RCC 7860 (cell line): Measurements from ENCODE around the gene PLCL2.

Source experiments
- DNase-seq: peaks from one replicate; pipeline ENCODE4 v3.0.0-alpha.2; 2015; ENCODE audit warnings: low spot score
- FAIRE-seq: peaks from 2 replicates; lab custom pipeline; 2012; peaks lifted over from hg19 to GRCh38; lab: Jason Lieb, UNC

The PLCL2 gene

DNA sequence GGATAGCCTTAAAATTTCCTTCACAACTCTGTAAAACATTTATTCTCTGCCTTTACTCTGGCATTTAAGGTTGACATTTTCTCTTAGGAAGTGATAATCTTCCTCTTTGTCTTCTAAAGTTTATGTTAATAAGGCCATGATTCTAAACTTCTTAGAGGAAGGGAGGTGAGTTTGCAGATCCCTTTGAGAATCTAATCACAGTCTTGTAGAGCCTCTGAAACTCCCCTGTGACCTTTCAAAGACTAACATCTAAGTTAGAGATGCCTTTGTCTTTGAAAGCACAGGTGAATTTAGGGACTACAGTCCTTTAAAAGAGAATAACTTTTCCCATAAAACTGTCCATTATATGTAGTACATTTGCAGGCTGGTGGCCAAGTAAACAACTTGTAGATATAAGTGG is 115.1 kb downstream of the PLCL2 start:
- DNase-seq (no peak), FAIRE-seq (no peak)

DNA sequence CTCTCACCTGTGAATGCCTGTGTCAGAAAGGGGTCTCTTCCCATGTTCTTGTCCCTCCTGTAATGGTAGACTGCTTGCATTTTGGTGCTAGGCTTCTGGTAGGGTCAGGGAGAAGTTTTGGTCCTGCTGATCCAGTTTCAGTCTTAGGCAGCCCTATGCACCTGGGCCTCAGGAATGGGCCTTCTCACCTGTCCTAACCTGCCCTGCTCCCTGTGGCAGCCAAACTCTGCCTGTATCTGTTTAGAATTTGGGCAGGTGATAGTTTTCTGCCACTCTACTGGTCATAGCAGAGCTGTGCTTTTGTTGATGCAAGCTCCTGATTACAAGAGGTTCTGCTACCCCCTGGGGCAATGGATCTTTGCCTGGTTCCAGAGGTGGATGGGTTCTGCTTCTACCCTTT is 118.7 kb downstream of the PLCL2 start:
- FAIRE-seq (no peak), DNase-seq (no peak)

DNA sequence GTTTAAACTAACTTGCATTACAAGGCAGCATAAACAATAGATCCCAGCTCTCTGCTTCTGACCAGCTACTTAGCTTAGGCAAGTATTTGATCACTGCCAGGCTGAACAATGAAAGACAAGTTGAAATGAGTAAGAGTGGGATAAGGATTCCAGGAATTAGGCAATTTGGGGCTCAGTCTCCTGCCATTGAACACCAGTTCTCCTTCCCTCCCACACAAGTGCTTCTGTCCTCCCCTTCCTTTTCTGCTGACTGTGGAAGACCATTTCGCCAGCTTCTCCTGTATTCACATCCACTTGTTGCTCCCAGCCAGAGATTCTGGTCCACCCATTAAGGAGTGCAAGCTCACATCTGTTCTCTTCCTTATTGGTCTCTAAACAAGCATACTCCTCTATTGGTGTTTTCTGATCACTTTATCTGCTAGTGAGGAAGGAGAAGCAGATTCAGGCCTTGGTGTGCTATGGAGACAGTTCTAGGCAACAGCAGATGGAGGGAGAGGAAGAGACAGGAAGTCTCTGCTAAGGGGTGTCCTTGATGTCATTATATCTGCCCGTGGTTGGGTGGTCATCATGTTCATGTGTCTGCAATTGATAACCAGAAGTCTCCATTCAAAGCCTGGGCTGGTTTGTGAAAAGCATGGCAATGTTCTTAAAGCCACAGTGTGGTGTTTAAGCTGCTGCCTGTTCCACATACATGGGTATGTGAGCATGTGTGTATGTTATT is 121.5 kb downstream of the PLCL2 start:
- DNase-seq (no peak), FAIRE-seq (no peak)

DNA sequence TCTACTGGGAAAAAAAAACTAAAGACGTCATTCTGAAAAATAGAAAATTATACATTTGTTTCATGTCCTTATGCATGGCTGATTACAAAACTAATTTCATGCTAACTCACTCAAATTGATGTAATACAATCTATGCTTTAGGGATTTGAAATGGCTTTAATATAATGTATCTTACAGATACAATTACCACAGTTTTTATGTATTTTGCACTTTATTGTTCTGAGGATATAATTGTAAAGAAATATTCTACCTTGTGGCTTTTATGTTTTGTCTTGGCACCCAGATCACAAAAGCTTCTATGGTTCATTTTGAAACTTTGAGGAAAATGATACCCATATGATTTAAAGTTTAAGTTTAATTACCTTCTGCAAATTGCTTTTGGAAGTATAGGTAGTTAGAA is 122.5 kb downstream of the PLCL2 start:
- FAIRE-seq (no peak), DNase-seq (no peak)

DNA sequence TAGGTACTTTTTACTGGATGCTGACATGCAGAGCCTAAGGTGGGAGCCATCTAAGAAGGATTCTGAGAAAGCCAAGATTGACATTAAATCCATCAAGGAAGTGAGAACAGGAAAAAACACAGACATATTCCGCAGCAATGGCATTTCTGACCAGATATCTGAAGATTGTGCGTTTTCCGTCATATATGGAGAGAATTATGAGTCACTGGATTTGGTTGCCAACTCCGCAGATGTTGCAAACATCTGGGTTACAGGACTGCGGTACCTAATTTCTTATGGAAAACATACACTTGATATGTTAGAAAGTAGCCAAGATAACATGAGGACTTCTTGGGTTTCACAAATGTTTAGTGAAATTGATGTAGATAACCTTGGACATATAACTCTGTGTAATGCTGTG is 125.1 kb downstream of the PLCL2 start:
- no peak for DNase-seq
- FAIRE-seq, result no peak

DNA sequence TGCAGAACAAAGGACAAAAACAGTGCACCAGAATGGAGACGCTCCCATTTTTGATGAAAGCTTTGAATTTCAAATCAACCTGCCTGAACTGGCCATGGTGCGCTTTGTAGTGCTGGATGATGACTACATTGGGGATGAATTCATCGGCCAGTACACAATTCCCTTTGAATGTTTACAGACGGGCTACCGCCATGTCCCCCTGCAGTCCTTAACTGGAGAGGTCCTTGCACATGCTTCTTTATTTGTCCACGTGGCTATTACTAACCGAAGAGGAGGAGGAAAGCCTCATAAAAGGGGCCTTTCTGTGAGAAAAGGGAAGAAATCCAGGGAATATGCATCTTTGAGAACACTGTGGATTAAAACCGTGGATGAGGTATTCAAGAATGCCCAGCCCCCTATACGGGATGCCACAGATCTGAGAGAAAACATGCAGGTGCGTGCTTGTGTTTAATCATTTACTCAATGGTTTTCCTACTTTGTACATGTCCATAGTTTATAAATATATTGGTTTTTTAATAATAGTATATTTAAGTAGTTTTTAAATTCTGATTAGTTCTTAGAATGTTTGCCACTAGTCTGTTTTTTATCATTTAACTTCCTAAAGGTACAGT is 127.1 kb downstream of the PLCL2 start:
- no peak for FAIRE-seq

DNA sequence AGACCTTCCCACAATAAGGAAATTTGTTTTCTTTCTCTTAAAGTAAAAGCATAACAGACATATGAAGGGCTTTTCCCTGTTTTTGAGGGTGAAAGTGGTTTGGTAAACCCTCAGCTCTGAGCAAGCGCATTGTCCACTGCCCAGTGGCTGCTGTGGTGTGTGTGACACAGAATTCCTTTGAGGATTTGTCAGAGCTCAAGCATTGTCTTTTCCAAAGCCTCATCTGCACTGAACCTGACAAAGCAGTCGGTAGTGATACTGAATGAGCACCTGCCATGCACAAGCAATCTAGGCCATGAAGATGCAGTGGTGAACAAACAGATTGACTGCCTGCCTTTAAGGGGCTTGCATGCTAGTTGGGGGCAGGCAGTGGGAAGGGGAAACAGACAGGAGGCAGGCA is 128.3 kb downstream of the PLCL2 start:
- DNase-seq (no peak), FAIRE-seq (no peak)

More for the DNA sequence above, 127.1 kb downstream of the PLCL2 start:
- no peak for DNase-seq

DNA sequence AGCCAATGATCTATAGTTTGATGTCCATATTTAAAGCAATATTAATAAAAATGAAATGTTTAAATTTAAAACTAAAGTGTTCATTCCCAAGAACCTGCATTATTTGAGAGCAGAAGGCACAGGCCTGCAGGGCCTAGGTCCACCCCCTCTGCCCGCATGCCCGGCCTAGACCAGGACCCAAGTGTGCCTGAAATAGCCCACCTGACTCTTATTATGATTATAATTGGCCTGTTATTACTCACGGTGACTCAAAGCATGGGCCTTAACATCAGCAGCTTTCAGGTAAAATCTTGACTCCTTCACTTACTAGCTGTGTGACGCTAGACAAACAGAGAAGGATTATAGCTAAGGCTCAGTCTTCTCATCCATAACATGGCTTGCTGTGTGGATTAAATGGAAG is 128.8 kb downstream of the PLCL2 start:
- FAIRE-seq (no peak), DNase-seq (no peak)

DNA sequence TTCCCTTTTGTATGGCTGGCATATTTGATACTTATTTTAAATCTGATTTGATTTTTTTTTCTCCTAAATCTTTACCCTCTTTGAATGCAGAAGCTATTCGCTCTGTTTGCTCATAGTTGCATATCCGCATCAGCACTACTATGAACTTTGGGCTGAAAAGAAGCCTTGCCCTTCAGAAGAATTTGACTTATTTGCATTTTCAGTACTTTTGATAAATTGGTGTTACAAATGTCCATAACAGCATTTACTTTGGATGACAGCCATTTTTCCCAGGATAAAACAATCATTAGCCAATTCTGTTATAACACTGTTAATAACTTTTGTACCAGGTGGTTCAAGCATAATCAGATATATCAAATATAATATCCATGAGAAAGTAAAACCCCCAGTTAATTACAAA is 129.5 kb downstream of the PLCL2 start:
- DNase-seq, result no peak
- FAIRE-seq, result no peak

DNA sequence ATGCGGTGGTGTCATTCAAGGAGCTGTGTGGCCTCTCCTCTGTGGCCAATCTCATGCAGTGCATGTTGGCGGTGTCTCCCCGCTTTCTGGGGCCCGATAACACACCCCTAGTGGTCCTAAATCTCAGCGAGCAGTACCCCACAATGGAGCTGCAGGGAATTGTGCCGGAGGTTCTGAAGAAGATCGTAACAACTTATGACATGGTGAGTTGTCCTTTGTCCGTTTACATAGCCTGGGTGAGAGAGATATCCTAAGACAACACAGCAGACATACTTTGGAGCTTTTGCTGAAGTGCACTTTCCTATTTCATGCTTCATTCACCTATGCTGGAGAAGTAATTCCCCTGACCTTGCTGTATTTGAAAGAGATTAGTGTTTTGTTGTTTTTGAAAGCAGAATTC is 130.0 kb downstream of the PLCL2 start:
- FAIRE-seq (no peak), DNase-seq (no peak)

DNA sequence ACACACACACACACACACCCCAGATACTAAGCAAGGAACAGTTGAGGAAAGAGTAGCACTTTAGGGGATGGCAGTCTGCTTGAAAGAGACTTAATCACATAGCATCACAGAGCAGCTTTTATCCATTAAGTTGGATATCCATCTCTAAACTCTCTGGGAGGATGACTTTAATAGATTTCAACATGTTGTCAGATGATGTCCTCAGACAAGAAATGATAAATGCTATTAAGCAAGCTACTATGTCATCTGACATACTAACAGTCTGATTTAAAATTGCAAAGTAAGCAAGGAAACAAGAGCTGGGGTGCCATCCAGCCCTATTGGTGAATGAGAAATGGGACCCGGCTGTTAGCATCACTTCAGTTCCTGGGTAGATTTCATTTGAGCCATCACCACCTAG is 136.9 kb downstream of the PLCL2 start:
- no peak for FAIRE-seq
- DNase-seq, result no peak

DNA sequence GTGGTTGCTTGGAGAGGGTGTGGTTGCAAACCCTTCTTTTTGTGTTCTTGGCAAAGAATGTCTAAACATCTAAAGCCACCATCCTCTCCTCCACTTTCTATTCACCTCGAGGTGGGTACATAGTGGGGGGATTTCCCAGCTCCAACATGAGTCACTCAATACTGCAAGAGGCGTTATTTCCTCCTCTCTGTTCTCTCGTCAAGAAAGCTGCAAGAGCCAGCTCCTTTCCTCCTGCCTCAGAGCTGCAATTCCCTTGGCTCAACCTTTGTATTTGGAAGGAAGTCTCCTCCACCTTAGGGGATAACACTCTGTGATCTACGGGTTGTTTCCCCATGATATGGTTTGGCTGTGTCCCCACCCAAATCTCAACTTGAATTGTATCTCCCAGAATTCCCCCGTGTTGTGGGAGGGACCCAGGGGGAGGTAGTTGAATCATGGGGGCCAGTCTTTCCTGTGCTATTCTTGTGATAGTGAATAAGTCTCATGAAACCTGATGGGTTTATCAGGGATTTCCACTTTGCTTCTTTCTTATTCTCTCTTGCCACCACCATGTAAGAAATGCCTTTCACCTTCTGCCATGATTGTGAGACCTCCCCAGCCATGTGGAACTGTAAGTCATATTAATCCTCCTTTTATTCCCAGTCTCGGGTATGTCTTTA is 138.4 kb downstream of the PLCL2 start:
- DNase-seq, result no peak
- no peak for FAIRE-seq

DNA sequence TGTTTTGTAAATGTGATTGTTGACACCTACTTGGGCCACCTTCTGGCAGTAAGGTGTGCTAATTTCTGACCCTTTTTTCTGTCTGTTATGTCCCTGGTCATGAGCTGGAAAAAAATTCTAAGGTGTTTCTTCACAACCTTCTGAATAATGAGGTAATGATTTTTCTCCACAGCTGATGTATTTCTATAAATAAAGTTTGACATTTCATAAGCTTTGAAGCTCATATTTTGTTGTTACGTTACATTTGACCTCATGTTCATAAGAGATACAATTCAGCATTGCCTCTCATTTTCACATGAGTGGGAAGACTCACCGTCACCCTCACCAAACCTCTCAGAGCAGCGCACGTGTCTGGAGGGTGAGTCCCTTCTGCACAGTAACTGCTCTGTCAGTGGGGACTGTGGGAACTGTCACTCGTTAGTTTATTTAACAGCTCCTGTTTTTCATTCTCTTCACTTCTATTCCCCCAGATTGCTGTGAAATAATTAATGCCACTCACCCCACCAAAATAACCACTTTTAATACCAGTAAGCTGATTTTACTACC is 140.9 kb downstream of the PLCL2 start:
- FAIRE-seq (no peak), DNase-seq (no peak)

DNA sequence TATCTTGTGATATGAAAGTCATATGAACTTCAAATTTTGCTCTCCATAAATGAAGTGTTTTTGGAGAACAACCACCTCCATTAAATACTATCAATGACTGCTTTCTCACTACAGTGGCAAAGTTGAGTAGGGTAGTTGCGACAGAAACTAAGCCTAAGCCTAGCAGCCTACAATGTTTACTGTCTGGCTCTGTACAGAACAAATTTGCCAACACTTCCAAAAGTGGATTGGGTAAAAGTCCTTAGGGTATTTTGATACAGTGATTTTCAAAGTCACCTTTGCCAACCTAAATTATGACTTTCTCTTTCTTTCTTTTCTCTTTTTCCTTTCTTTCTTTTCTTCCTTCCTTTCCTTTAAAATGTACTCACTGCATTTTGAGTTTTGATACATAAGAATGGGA is 142.6 kb downstream of the PLCL2 start:
- FAIRE-seq, result no peak
- no peak for DNase-seq

DNA sequence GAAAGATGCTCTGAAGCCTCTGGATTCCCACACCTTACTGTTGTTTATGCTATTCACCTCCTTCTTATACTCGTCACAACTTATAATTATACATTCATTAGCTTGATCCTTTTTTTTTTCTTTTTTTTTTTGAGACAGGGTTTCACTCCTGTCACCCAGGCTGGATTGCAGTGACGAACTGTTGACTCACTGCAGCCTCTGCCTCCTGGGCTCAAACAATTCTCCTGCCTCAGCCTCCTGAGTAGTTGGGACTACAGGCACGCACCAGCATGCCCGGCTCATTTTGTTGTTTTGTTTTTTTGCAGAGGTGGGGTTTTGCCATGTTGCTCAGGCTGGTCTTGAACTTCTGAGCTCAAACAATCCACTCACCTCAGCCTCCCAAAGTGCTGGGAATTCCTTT is 143.6 kb downstream of the PLCL2 start:
- FAIRE-seq, result no peak

DNA sequence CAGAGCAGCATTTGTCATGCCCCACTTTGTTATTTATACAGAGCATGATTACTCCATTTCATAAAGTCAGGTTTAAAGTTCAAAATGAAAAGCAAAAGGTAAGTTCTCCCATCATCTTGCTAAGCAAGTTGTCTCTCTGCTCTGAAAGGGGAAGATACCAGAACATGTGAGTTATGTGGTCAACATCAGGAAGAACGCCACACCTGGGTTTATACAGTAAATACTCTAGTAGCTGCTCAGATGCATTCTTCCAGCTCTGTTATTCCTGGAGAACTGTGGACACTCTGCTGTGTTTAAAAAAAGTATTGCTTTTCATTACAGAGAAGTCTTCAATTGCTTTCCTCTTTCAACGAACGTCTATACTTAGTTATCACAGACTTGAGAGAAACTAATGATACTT is 145.7 kb downstream of the PLCL2 start:
- FAIRE-seq (no peak), DNase-seq (no peak)

More for the DNA sequence above, 143.6 kb downstream of the PLCL2 start:
- no peak for DNase-seq

DNA sequence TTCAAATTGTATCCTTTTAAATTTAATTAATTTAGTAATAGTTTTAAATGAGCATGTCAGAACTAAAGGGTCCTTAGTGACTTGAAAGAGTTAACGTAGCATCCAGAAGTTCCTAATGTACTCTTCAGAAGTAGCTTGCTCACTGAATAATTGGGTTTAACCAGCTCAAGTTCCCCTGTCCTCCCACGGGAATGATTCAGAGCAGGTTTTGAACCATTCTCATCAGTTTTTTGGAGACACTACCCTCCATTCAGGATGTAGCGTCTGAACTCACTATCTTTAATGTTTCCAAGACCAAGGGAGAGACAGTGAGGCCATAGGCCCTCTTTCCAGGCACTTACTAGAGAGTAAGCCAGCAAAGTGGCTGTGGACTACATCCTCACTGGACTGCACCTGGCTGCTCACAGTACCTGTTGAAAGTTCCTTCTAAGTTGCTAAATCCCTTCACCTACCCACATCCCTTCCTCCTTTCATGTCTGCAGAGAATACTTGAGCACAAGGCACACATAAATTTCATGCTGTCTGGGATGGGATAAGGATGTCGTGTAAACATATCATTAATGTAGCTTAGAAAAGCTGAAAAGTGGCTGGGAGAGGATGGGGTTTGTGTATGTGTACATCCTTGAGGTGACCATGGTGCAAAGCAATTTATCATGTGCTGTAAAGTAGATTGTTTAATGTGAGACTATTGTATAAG is 146.3 kb downstream of the PLCL2 start:
- no peak for FAIRE-seq

DNA sequence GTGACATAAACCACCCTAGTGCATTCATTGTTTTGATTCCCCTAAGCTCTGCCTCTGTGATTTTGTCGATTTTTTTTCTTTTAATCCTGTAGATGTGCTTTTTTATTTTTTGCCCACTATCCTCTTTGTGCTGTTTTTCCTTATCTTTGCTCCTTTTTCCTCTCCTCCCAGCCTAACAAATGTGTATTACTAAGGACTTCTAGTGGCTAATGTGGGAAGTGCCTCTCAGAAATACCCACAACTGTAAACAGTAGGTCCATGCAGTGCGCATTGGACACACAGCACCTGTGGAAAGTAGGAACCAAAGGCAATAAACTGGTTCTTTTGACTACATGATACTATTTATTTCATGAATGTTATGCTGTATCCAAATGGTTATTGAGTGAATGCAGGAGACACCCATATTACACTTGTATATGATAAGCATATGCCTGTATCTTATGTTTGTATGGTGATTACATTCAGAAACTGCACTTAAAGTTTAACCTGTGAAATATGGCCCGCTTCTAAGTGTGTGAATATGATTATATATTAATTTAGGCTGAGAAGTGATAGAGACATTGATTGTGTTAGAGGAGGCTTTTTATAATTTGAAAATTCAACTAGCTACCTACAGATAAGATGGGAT is 147.8 kb downstream of the PLCL2 start:
- no peak for FAIRE-seq
- DNase-seq, result no peak

More for the DNA sequence above, 146.3 kb downstream of the PLCL2 start:
- DNase-seq, result no peak

DNA sequence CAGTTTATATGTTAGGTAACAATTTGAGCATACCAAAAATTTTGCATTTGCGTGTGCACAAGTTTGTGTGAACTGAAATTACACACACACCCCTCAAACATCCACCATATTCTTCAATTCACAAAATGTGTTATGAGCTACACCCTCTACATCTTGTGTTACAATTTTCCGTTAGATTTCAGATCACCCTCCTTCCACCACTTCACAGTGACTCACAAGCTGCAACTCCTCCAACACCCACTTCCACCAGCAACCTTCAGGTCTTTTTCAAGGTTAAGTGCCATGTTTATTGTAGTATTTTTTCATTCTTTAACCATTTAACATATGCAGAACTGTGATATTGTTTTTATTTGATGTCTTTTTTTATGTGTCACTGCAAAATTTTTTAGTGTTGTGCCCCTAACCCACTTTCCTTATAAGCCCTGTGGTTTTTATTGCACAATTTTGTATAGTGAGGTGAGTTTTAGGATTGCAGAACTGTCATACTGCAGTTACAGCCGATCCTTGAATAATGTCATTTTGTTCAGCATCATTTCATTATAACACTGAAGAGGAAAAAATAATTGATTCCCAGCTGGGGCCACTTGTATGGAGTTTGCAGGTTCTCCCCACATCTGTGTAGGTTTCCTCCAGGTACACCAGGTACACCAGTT is 148.9 kb downstream of the PLCL2 start:
- FAIRE-seq (no peak), DNase-seq (no peak)

DNA sequence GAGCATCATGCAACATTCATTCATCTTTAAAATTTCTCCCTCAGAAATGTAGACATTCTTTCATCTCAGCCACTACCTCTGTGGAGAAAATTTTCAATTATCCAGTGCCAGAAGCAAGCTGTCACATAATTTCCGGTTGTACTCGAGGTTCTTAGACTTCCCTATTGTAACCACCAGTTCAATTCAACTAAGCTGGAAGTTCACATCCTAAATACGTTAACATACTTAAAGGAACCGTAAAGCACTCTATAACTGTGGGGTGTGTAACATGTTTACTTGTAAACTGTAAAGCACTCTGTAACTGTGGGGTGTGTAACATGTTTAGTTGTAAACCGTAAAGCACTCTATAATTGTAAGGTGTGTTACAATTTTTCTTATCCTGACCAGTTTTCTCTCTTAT is 150.3 kb downstream of the PLCL2 start:
- no peak for DNase-seq

More for the DNA sequence above, 150.3 kb downstream of the PLCL2 start:
- FAIRE-seq, result no peak
